Measurements from ENCODE around the gene APLF.
"Not testable (repeated sequence)": the region's sequence is repeated elsewhere in the genome, so short reads cannot be mapped to it uniquely, and the experiment has no call there.

APLF gene

GRCh38 chr2:68441179-68441993, 26.0 kb upstream of the APLF start:
- peaks cover 44% of the 10 kb centered on the region for H3K4me1 ChIP-seq (ENCODE audit: insufficient read depth, low read length, severe bottlenecking)
- H3K27ac ChIP-seq (ENCODE audit: low read depth, low read length, poor library complexity, severe bottlenecking), result peak overlapping the region; percentile 67
- no peaks in the 10 kb centered on the region for H3K27me3 ChIP-seq (ENCODE audit: insufficient read depth, low read length)
- no peak overlapping the region for H2AFZ ChIP-seq (ENCODE audit: low read length)
- no peak overlapping the region for H3K4me3 ChIP-seq (ENCODE audit: low read depth, low read length, poor library complexity, severe bottlenecking)
- no peaks in the 10 kb centered on the region for H3K36me3 ChIP-seq (ENCODE audit: insufficient read depth, low read length)
- H4K20me1 ChIP-seq (ENCODE audit: insufficient read depth, low read length), result no peaks in the 10 kb centered on the region
- peak overlapping the region; percentile 2; the same call in 1 of the 2 replicates for H3K9ac ChIP-seq (ENCODE audit: low read length)
- H3K9me3 ChIP-seq (ENCODE audit: low read length), result no peaks in the 10 kb centered on the region
- no peaks in the 10 kb centered on the region for H3K9me2 ChIP-seq (ENCODE audit: low read depth, low read length)
- no peaks in the 10 kb centered on the region for H3F3A ChIP-seq (ENCODE audit: insufficient read depth, low read length)
- no peaks in the 10 kb centered on the region for H3K79me2 ChIP-seq (ENCODE audit: insufficient read depth, low read length)
- TF ChIP-seq CTCF (IDR thresholded peaks at IDR 0.05; ENCODE audit: low read length) (peak; percentile 94), EZH2 (IDR thresholded peaks at IDR 0.05; ENCODE audit: borderline replicate concordance, low read length) (no peak)
- peak overlapping the region; percentile 10; the same call in 1 of the 2 replicates for H3K4me2 ChIP-seq (ENCODE audit: low read length)

- H3K4me1 ChIP-seq (ENCODE audit: insufficient read depth, low read length, severe bottlenecking), result peaks cover 38% of the 10 kb centered on the region
- H4K20me1 ChIP-seq (ENCODE audit: insufficient read depth, low read length), result no peaks in the 10 kb centered on the region
- no peak for TF ChIP-seq EZH2 (IDR thresholded peaks at IDR 0.05; ENCODE audit: borderline replicate concordance, low read length)
- no peak for TF ChIP-seq CTCF (IDR thresholded peaks at IDR 0.05; ENCODE audit: low read length)
- H2AFZ ChIP-seq (ENCODE audit: low read length), result no peak overlapping the region
- H3K9me2 ChIP-seq (ENCODE audit: low read depth, low read length), result no peaks in the 10 kb centered on the region
- H3F3A ChIP-seq (ENCODE audit: insufficient read depth, low read length), result no peaks in the 10 kb centered on the region
- no peaks in the 10 kb centered on the region for H3K27me3 ChIP-seq (ENCODE audit: insufficient read depth, low read length)
- H3K79me2 ChIP-seq (ENCODE audit: insufficient read depth, low read length), result no peaks in the 10 kb centered on the region
- H3K9ac ChIP-seq (ENCODE audit: low read length), result no peak overlapping the region
- no peak overlapping the region for H3K27ac ChIP-seq (ENCODE audit: low read depth, low read length, poor library complexity, severe bottlenecking)
- H3K9me3 ChIP-seq (ENCODE audit: low read length), result no peaks in the 10 kb centered on the region
- no peak overlapping the region for H3K4me2 ChIP-seq (ENCODE audit: low read length)
- no peak overlapping the region for H3K4me3 ChIP-seq (ENCODE audit: low read depth, low read length, poor library complexity, severe bottlenecking)
- H3K36me3 ChIP-seq (ENCODE audit: insufficient read depth, low read length), result no peaks in the 10 kb centered on the region
Measured at GRCh38 chr2:68441994-68442322, 25.4 kb upstream of the APLF start.

GRCh38 chr2:68446425-68446824, 21.0 kb upstream of the APLF start:
- H3F3A ChIP-seq (ENCODE audit: insufficient read depth, low read length); H3K27ac ChIP-seq (ENCODE audit: low read depth, low read length, poor library complexity, severe bottlenecking); H4K20me1 ChIP-seq (ENCODE audit: insufficient read depth, low read length); H3K9me2 ChIP-seq (ENCODE audit: low read depth, low read length); H3K36me3 ChIP-seq (ENCODE audit: insufficient read depth, low read length); H3K4me3 ChIP-seq (ENCODE audit: low read depth, low read length, poor library complexity, severe bottlenecking); H2AFZ ChIP-seq (ENCODE audit: low read length); H3K27me3 ChIP-seq (ENCODE audit: insufficient read depth, low read length); H3K4me2 ChIP-seq (ENCODE audit: low read length); H3K4me1 ChIP-seq (ENCODE audit: insufficient read depth, low read length, severe bottlenecking); H3K9me3 ChIP-seq (ENCODE audit: low read length); H3K79me2 ChIP-seq (ENCODE audit: insufficient read depth, low read length); H3K9ac ChIP-seq (ENCODE audit: low read length): not testable (repeated sequence)

- Histone ChIP-seq H3K79me2 (ENCODE audit: insufficient read depth, low read length) (no peaks in the 10 kb centered on the region), H3K9me3 (ENCODE audit: low read length) (no peaks in the 10 kb centered on the region), H3K9me2 (ENCODE audit: low read depth, low read length) (no peaks in the 10 kb centered on the region), H3K9ac (ENCODE audit: low read length) (no peak overlapping the region), H2AFZ (ENCODE audit: low read length) (no peak overlapping the region), H3K27me3 (ENCODE audit: insufficient read depth, low read length) (no peaks in the 10 kb centered on the region), H3K27ac (ENCODE audit: low read depth, low read length, poor library complexity, severe bottlenecking) (no peak overlapping the region), H3K36me3 (ENCODE audit: insufficient read depth, low read length) (no peaks in the 10 kb centered on the region), H3K4me1 (ENCODE audit: insufficient read depth, low read length, severe bottlenecking) (no peaks in the 10 kb centered on the region), H3F3A (ENCODE audit: insufficient read depth, low read length) (no peaks in the 10 kb centered on the region), H3K4me3 (ENCODE audit: low read depth, low read length, poor library complexity, severe bottlenecking) (no peak overlapping the region), H4K20me1 (ENCODE audit: insufficient read depth, low read length) (no peaks in the 10 kb centered on the region), H3K4me2 (ENCODE audit: low read length) (no peak overlapping the region)
- TF ChIP-seq CTCF (IDR thresholded peaks at IDR 0.05; ENCODE audit: low read length), result no peak
- no peak for TF ChIP-seq EZH2 (IDR thresholded peaks at IDR 0.05; ENCODE audit: borderline replicate concordance, low read length)
Measured at GRCh38 chr2:68447118-68447517, 20.3 kb upstream of the APLF start.
